H1 (cell line): ENCODE data around the gene INTS15. TPM values are rescaled to one million over a fixed set of nuclear protein-coding genes. Genes with fewer than 3 reads are reported as not detected.

Experiments used
- CTCF ChIA-PET: fragments of 300-600 bp; sonication (Branson Sonifier 250); formaldehyde crosslinking; loops from one replicate; lab custom pipeline; 2021; ENCODE audit not compliant: partially characterized antibody; lab: Charles Lee
- POLR2A ChIA-PET: fragments of 300-600 bp; sonication (Branson Sonifier 250); formaldehyde crosslinking; loops from one replicate; lab custom pipeline; 2021; ENCODE audit warnings: inconsistent platforms; ENCODE audit not compliant: partially characterized antibody; lab: Charles Lee
- DNase-seq, 2 experiments: peaks; one replicate each; pipeline versions ENCODE4 v3.0.0 to v3.0.0-alpha.2; 2010 to 2022; ENCODE audit warnings: low spot score in 2 of 2, low read depth in 1 of 2, mixed read lengths in 1 of 2
- FAIRE-seq: peaks from 2 replicates; lab custom pipeline; 2011; peaks lifted over from hg19 to GRCh38; lab: Jason Lieb, UNC
- H2AFZ ChIP-seq: 2 replicates; pipeline ENCODE4 v1.8.1; 2012; ENCODE audit warnings: low read length, inconsistent platforms
- H2AK5ac ChIP-seq: 2 replicates; pipeline ENCODE4 v1.6.1; 2013; ENCODE audit warnings: low read depth, low read length
- H2BK120ac ChIP-seq: replicated peaks from 2 replicates; pipeline ENCODE3; 2013; ENCODE audit warnings: low read depth, low read length, inconsistent platforms
- H2BK12ac ChIP-seq: 2 replicates; pipeline ENCODE4 v1.6.1; 2013; ENCODE audit warnings: low read depth, low read length
- H2BK15ac ChIP-seq: 2 replicates; pipeline ENCODE4 v1.6.1; 2013; ENCODE audit warnings: low read length
- H2BK20ac ChIP-seq: 2 replicates; pipeline ENCODE4 v1.6.1; 2013; ENCODE audit warnings: low read length
- H2BK5ac ChIP-seq: 2 replicates; pipeline ENCODE4 v1.6.1; 2013; ENCODE audit warnings: low read depth, low read length
- H3K14ac ChIP-seq: 2 replicates; pipeline ENCODE4 v1.6.1; 2013; ENCODE audit warnings: inconsistent platforms; ENCODE audit not compliant: insufficient read length
- H3K18ac ChIP-seq: 2 replicates; pipeline ENCODE4 v1.6.1; 2013; ENCODE audit warnings: low read length; ENCODE audit errors: extremely low read depth
- H3K23ac ChIP-seq: 2 replicates; pipeline ENCODE4 v1.6.1; 2013; ENCODE audit warnings: inconsistent platforms; ENCODE audit not compliant: insufficient read length
- H3K23me2 ChIP-seq: 2 replicates; pipeline ENCODE4 v1.6.1; 2013; ENCODE audit warnings: low read depth, low read length
- H3K27ac ChIP-seq: 2 replicates; pipeline ENCODE4 v1.6.1; 2011; ENCODE audit warnings: low read depth, low read length, inconsistent platforms
- H3K27me3 ChIP-seq, 4 experiments: replicated peaks in 1 of 4; 1 replicate in 1 of 4; 2 replicates in 3 of 4; pipeline versions ENCODE4 v1.6.1 to v1.8.1; 2011 to 2013; ENCODE audit warnings: low read length in 3 of 4, mild to moderate bottlenecking in 3 of 4, inconsistent platforms in 2 of 4, mixed read lengths in 2 of 4, moderate library complexity in 1 of 4; ENCODE audit not compliant: control insufficient read depth in 3 of 4, insufficient read depth in 3 of 4; ENCODE audit errors: extremely low read depth in 1 of 4
- H3K36me3 ChIP-seq, 4 experiments: 2 replicates each; pipeline versions ENCODE4 v1.6.1 to v1.8.1; 2011 to 2013; ENCODE audit warnings: mild to moderate bottlenecking in 4 of 4, low read length in 3 of 4, moderate library complexity in 2 of 4, control low read depth in 1 of 4, inconsistent platforms in 1 of 4; ENCODE audit not compliant: insufficient read depth in 4 of 4, control insufficient read depth in 2 of 4
- H3K4ac ChIP-seq: replicated peaks from 2 replicates; pipeline ENCODE3; 2013; ENCODE audit warnings: low read length, low read depth, mixed read lengths, inconsistent platforms; ENCODE audit not compliant: insufficient read length
- H3K4me1 ChIP-seq, 4 experiments: replicated peaks in 1 of 4; 1 replicate in 1 of 4; 2 replicates in 3 of 4; pipeline versions ENCODE4 v1.6.1 to v1.8.1; 2011 to 2013; ENCODE audit warnings: low read length in 3 of 4, inconsistent platforms in 2 of 4, mixed read lengths in 1 of 4; ENCODE audit not compliant: insufficient read depth in 4 of 4, control insufficient read depth in 3 of 4
- H3K4me2 ChIP-seq, 2 experiments: 2 replicates each; pipeline versions ENCODE4 v1.6.1 to v1.8.1; 2011 to 2013; ENCODE audit warnings: low read depth in 2 of 2, low read length in 2 of 2, control low read depth in 1 of 2, inconsistent platforms in 1 of 2, mild to moderate bottlenecking in 1 of 2; ENCODE audit not compliant: insufficient read depth in 1 of 2
- H3K4me3 ChIP-seq, 4 experiments: fragments of 200-600, 300-600 bp in 1 of 4; sonication (generic), shearing (Covaris generic), sonication (Bioruptor Twin) in 1 of 4; 2 replicates each; pipeline versions ENCODE4 v1.5.1 to v1.8.1; 2011 to 2016; ENCODE audit warnings: low read length in 4 of 4, low read depth in 3 of 4, control low read depth in 2 of 4, inconsistent platforms in 2 of 4, mild to moderate bottlenecking in 2 of 4, mixed read lengths in 1 of 4, moderate library complexity in 1 of 4; ENCODE audit not compliant: insufficient read depth in 2 of 4; ENCODE audit errors: extremely low read depth in 1 of 4
- H3K56ac ChIP-seq: replicated peaks from 2 replicates; pipeline ENCODE3; 2013; ENCODE audit warnings: low read depth, mild to moderate bottlenecking, mixed read lengths, low read length, inconsistent platforms; ENCODE audit not compliant: insufficient read length
- H3K79me1 ChIP-seq: 2 replicates; pipeline ENCODE4 v1.6.1; 2013; ENCODE audit warnings: low read depth, low read length, control low read depth
- H3K79me2 ChIP-seq, 2 experiments: 2 replicates each; pipeline versions ENCODE4 v1.6.1 to v1.8.1; 2012 to 2013; ENCODE audit warnings: low read length in 2 of 2, mild to moderate bottlenecking in 2 of 2, inconsistent platforms in 1 of 2; ENCODE audit not compliant: insufficient read depth in 2 of 2, control insufficient read depth in 1 of 2
- H3K9ac ChIP-seq, 4 experiments: replicated peaks in 1 of 4; 1 replicate in 1 of 4; 2 replicates in 3 of 4; pipeline versions ENCODE4 v1.6.1 to v1.8.1; 2011 to 2013; ENCODE audit warnings: low read depth in 3 of 4, low read length in 3 of 4, control low read depth in 2 of 4, mild to moderate bottlenecking in 2 of 4, moderate library complexity in 2 of 4, inconsistent platforms in 1 of 4; ENCODE audit errors: extremely low read depth in 1 of 4
- H3K9me3 ChIP-seq, 2 experiments: 2 replicates each; pipeline versions ENCODE4 v1.6.1 to v1.8.1; 2012 to 2013; ENCODE audit warnings: mild to moderate bottlenecking in 2 of 2, moderate library complexity in 2 of 2, control low read depth in 1 of 2, inconsistent platforms in 1 of 2, low read depth in 1 of 2, low read length in 1 of 2, mixed read lengths in 1 of 2; ENCODE audit not compliant: insufficient read depth in 2 of 2
- H4K20me1 ChIP-seq, 2 experiments: replicated peaks in 1 of 2; 2 replicates each; pipeline versions ENCODE3 to v1.8.1; 2011 to 2013; ENCODE audit warnings: inconsistent platforms in 2 of 2, low read length in 2 of 2, mild to moderate bottlenecking in 1 of 2; ENCODE audit not compliant: insufficient read depth in 2 of 2, control insufficient read depth in 1 of 2
- H4K5ac ChIP-seq: 2 replicates; pipeline ENCODE4 v1.6.1; 2013; ENCODE audit warnings: low read length, low read depth, mixed read lengths, inconsistent platforms; ENCODE audit not compliant: insufficient read length
- H4K8ac ChIP-seq: 2 replicates; pipeline ENCODE4 v1.8.0; 2013; ENCODE audit warnings: mild to moderate bottlenecking, moderate library complexity, low read length, inconsistent platforms; ENCODE audit not compliant: insufficient read depth; ENCODE audit errors: extremely low read depth
- H4K91ac ChIP-seq: replicated peaks from 2 replicates; pipeline ENCODE3; 2013; ENCODE audit warnings: low read length, mixed read lengths, inconsistent platforms; ENCODE audit not compliant: insufficient read length
- BCL11A ChIP-seq, 2 experiments: IDR thresholded peaks; one replicate each; pipeline ENCODE4 v1.6.1; 2011; ENCODE audit warnings: low read depth in 2 of 2, low read length in 2 of 2, mild to moderate bottlenecking in 2 of 2
- BRCA1 ChIP-seq: IDR thresholded peaks from 2 replicates; pipeline ENCODE4 v1.6.1; 2012; ENCODE audit warnings: low read depth, low read length, improper control_type of control experiment
- CHD1 ChIP-seq: IDR thresholded peaks from 2 replicates; pipeline ENCODE4 v1.6.1; 2012; ENCODE audit warnings: low read depth, low read length, improper control_type of control experiment
- CHD2 ChIP-seq: IDR thresholded peaks from 2 replicates; pipeline ENCODE4 v1.6.1; 2012; ENCODE audit warnings: low read length, improper control_type of control experiment
- FOSL1 ChIP-seq: IDR thresholded peaks from 2 replicates; pipeline ENCODE4 v1.6.1; 2011; ENCODE audit warnings: mild to moderate bottlenecking, low read depth, low read length, moderate library complexity; ENCODE audit not compliant: insufficient read depth
- GABPA ChIP-seq: IDR thresholded peaks from 2 replicates; pipeline ENCODE4 v1.6.1; 2011; ENCODE audit warnings: mild to moderate bottlenecking, low read length, moderate library complexity, borderline replicate concordance; ENCODE audit not compliant: insufficient read depth
- GTF2F1 ChIP-seq: IDR thresholded peaks from 2 replicates; pipeline ENCODE4 v1.6.1; 2012; ENCODE audit warnings: low read depth, low read length, improper control_type of control experiment, borderline replicate concordance
- HDAC2 ChIP-seq, 2 experiments: fragments of 300-600 bp in 1 of 2; sonication (generic) in 1 of 2; IDR thresholded peaks; 2 replicates each; pipeline ENCODE4 v1.6.1; 2011 to 2012; ENCODE audit warnings: low read depth in 2 of 2, low read length in 2 of 2, mild to moderate bottlenecking in 2 of 2, moderate library complexity in 2 of 2, borderline replicate concordance in 1 of 2, inconsistent platforms in 1 of 2
- RNF2 ChIP-seq: fragments of 200-900, 300-1000 bp; sonication (generic); IDR thresholded peaks from 2 replicates; pipeline ENCODE4 v1.7.1; 2016; ENCODE audit warnings: borderline replicate concordance, low read depth, mild to moderate bottlenecking, antibody characterized with exemption, low read length; ENCODE audit not compliant: poor library complexity, severe bottlenecking; ENCODE audit errors: missing control alignments
- SP4 ChIP-seq: IDR thresholded peaks from 2 replicates; pipeline ENCODE4 v1.6.1; 2012; ENCODE audit warnings: low read length, inconsistent platforms
- WGBS, 2 experiments: shearing (Covaris generic) in 1 of 2; methylation state at CpG; one replicate each; pipeline versions ENCODE4 v1.1.6 to v1.1.7; 2013 to 2015; ENCODE audit warnings: low lambda C conversion rate in 2 of 2, mixed read lengths in 2 of 2, inconsistent platforms in 1 of 2, low coverage in 1 of 2, missing lambda C conversion rate in 1 of 2; ENCODE audit not compliant: insufficient replicate concordance in 2 of 2, insufficient coverage in 1 of 2, insufficient read length in 1 of 2; ENCODE audit errors: extremely low coverage in 1 of 2, missing lambda C conversion rate in 1 of 2; 5-methylcytosine and 5-hydroxymethylcytosine counted together
- polyA plus RNA-seq, 7 experiments: library from polyadenylated mRNA; depleted of rRNA in 3 of 7; stranded (reverse) in 5 of 7; unstranded in 2 of 7; fragments of >200 nt in 5 of 7; fragments of 200-250 nt in 2 of 7; gene quantifications; 1 replicate in 5 of 7; 2 replicates in 1 of 7; 4 replicates in 1 of 7; pipeline versions ENCODE4 v1.2.1 to v1.2.3, GENCODE V29; 2011 to 2013; ENCODE audit warnings: missing spikeins in 2 of 7, mixed read lengths in 2 of 7
- total RNA-seq: library from RNA; stranded (reverse); fragmentation: NEBNext Ultra II Directional; extraction: Animal tissue kit (Norgen Biotek cat#: 25700); gene quantifications from 2 replicates; pipeline ENCODE4 v1.2.1, GENCODE V29; 2021

Gene INTS15
- total and polyA plus RNA-seq, 2 of the 8 experiments (the other 6 are each of a cell fraction or from before 2014, with no cell fraction given) = 23.0 to 25.7 TPM

DNA sequence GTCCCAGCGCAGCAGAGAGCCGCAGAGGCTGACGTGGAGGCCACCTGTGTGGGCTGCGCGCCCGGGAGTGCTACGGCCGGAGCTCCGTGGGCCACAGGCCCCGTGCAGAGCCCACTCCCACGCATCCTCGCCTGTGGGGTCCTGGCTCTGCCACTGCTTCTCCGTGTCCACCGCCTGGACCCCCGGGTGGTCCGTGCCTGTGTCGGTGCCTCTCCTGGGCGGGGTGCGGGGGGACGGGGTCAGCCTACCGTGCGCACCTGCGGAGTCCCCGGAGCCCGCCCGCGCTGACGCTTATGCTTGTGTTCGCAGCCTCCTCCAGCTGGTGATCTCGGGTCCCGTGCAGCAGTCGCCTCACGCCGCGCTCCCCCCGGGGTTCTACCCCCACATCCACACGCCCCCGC is 17.8 kb downstream of the INTS15 start:
- POLR2A ChIA-PET = interaction anchor here (0.6 kb wide), 1 partner anchor 48 kb away, joined by 3 read pairs; no protein-coding TSS in a partner anchor
- Histone ChIP-seq H4K8ac (no peak overlapping the region), H3K23me2 (no peaks in the 10 kb centered on the region), H2AFZ (no peak overlapping the region), H2BK20ac (no peak overlapping the region), H3K4me3 (no peak overlapping the region), H3K79me1 (no peaks in the 10 kb centered on the region), H2AK5ac (no peak overlapping the region), H3K9me3 (no peaks in the 10 kb centered on the region), H3K14ac (no peak overlapping the region), H2BK15ac (no peak overlapping the region), H3K18ac (no peak overlapping the region), H3K23ac (no peak overlapping the region), H3K4ac (no peak overlapping the region), H4K91ac (no peak overlapping the region), H3K79me2 (no peaks in the 10 kb centered on the region), H3K4me1 (0 out of 7 replicates have a peak, but pooled peaks cover 0 to 2% (median 0%) of the 10 kb centered on the region in 4 experiments), H2BK5ac (no peak overlapping the region), H3K9ac (no peak overlapping the region; a peak in 1 of 7 replicates), H4K20me1 (peaks cover 2 to 4% of the 10 kb centered on the region in 2 experiments), H3K27ac (no peak overlapping the region), H3K36me3 (peaks cover 0 to 4% (median 2%) of the 10 kb centered on the region in 4 experiments; a peak in 3 of 8 replicates), H2BK120ac (no peak overlapping the region), H2BK12ac (no peak overlapping the region), H3K56ac (no peak overlapping the region), H4K5ac (no peak overlapping the region), H3K4me2 (no peak overlapping the region), H3K27me3 (no peaks in the 10 kb centered on the region)
- no peak for TF ChIP-seq SP4
- TF ChIP-seq CHD1 = no peak
- no peak for TF ChIP-seq RNF2
- TF ChIP-seq BRCA1 = no peak
- TF ChIP-seq GTF2F1 = no peak
- no peak for TF ChIP-seq FOSL1
- TF ChIP-seq HDAC2 (IDR thresholded peaks at IDR 0.05; ENCODE audit: borderline replicate concordance in 1 of 2, low read depth in 2 of 2, low read length in 2 of 2) = no peak
- TF ChIP-seq CHD2 = no peak
- no peak for TF ChIP-seq GABPA
- no peak for TF ChIP-seq BCL11A (IDR thresholded peaks at IDR 0.05; ENCODE audit: low read depth in 2 of 2, low read length in 2 of 2)
- CTCF ChIA-PET = interaction anchor here (0.7 to 1.1 kb wide), 2 partner anchors 113 to 249 kb away, joined by 3 read pairs; no protein-coding TSS in a partner anchor
- DNase-seq (no peak), FAIRE-seq (no peak)
- 97% methylated on average over 12 of the region's 38 CpGs; no CpG with 5 or more reads in 1 of the 2 experiments for WGBS, 2 experiments
